Endometrial microvascular endothelial cells (primary cell): ENCODE results near the gene CLEC16A. TPM values are rescaled to one million over a fixed set of nuclear protein-coding genes. Genes with fewer than 3 reads are reported as not detected.

ENCODE experiments used
- in situ Hi-C: cut with HindIII; loops from 2 replicates; pipeline ENCODE4 v1.10.0; 2017; ENCODE audit warnings: low sequenced_read_pairs, low pct_unique_long_range_greater_than_20kb; ENCODE audit errors: inconsistent ontology term
- total RNA-seq: library from RNA; depleted of rRNA; stranded (reverse); fragments of >200 nt; gene quantifications from one replicate; pipeline ENCODE4 v1.2.3, GENCODE V29; 2015; ENCODE audit errors: inconsistent ontology term

Gene CLEC16A
- total RNA-seq, 1 donor from 2014 or later, result 13.7 TPM

DNA sequence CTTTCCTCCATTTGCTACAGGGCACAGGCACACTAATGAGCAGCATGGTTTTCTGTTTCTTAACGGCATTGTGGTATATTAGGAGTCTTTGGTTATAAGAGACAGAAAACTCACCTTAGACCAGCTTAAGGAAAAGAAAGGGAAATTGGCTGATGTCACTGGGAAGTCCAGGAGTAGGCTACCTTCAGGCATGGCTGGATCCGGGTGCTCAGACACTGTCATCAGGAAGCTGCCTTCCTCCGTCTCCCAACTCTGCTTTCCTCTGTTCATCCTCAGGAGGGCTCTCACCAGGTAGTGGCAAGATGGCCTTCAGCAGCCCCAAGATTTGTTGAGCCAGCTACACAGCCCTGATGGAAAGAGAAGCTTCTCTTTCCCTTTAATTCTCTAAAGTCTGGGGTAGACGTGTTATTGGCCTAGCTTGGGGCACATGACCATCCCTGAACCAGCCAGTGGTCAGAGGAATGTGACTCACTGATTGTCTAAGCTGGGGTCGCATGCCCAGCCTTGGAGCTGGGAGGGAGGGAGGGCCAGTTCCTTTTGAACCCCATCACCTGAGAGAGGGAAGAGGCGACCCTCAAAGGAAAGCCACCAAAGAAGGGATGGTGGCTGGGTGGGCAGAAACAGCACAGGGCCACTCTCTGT is 117.4 kb downstream of the CLEC16A start:
- in situ Hi-C loops, result no loop called here

DNA sequence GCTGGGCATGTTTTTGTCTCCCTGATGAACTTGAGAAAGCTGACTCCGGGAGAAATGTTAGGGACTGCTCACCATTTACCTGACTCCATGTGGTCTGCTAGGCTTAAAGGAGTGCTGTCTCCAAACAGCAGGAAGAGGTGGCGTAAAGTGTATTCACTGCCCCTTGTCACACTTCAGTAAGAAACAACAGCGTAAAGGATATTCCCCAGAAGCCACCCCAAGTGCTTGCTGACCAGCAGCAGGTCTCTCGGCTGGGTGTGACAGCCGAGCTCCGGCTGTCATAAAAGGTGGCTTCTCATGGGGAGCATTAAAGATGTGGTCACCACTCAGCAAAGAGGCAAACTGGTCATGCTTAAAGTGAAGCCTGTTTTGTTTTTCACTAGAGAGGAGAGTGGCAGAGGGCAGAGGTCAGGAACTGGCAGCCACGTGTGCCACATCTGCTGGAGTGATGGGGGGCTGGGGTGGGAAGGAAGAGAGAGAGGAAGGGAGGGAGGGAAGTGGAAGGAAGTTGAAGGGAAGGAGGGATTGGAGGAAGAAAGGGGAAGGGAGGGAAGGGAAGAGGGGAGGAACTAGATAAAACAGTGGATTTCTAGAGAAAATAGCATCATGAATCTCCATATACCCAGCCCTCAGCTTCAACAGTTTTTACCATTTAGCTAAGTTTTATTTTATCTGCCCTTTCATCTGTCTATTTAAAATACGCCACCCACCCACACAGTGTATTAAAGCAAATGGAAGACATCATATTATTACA is 119.3 kb downstream of the CLEC16A start:
- in situ Hi-C loops, result no loop called here

DNA sequence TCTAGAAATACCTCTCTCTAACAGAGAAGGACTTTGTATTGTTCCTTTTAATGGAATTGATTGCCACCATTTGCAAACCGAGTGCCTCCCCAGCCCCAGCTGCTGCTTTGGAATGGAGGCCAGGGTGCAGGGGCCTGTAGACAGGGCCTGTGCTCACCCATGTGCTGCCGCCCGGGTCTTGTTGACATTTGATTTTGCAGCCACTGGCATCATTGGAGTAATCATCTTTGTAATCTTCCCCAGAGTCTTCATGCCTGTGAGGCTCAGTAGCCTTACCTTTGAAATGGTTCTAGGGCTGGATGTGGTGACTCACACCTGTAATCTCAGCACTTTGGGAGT is 119.8 kb downstream of the CLEC16A start:
- in situ Hi-C loops, result no loop called here

DNA sequence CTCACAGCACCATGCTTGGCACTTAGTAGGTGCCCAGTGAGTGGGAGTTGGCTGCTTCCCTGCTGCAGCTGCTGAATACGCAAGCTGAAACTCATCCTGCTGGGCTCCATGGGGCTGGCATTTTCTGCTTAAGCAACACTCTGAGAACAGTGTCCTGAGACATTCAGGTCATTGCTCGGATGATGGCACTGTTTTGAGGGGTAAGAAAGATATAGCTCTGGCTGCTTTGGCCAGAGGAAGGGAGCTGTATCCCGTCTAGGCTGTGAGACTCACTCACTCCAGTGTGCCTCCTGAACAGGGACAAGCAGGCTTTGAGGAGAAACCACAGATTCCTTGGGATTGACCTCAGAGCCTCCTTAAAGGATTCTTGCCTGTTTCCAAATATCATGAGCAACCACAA is 120.5 kb downstream of the CLEC16A start:
- in situ Hi-C loops, result no loop called here

DNA sequence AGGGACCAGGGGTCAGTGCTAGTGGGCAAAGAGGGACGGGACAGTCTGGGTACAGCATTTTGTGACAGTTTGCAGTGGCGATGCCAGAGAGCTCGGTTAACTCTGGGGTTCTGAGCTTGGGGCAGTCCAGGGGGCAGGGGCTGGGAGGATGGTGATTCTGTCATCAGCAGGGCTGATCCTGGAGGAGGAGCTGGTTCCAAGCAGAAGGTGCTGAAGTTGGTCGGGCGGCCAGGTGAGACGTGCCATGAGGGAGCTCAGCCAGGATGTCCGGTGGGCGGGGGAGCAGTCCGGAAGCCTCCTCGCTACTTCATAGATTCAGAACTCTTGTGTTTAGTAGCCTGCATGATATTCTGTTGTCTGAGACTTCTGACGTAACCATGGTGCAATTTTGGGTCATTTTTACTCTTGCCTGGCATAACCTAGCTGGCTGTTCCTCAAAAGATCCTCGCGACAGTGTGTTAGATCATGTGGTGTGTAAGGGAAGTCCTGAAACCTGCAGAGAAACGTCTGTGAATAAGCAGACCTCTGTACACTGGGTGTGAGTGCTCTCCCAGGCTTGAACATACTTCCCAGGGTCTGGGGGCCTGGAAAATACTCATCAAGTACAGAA is 122.0 kb downstream of the CLEC16A start:
- in situ Hi-C loops, result no loop called here

DNA sequence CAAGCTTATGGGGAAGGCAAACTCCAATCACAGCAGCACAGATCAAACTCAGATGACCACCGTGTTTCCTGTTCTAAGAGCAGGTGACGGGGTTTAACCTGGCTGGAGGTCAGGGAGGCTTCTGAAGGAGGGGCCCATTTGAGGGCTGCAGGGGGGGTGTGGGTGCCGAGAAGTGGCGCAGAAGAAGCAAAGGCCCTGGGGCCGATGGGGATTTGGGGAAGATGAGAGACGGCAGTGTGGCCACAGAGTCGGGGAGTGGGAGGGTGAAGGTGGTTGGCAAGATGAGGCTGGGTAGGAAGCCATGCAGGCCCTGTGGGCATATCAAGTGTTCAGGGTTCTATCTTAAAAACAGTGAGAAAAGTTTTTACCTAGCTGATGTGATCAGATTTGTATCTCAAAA is 122.9 kb downstream of the CLEC16A start:
- in situ Hi-C loops, result no loop called here

DNA sequence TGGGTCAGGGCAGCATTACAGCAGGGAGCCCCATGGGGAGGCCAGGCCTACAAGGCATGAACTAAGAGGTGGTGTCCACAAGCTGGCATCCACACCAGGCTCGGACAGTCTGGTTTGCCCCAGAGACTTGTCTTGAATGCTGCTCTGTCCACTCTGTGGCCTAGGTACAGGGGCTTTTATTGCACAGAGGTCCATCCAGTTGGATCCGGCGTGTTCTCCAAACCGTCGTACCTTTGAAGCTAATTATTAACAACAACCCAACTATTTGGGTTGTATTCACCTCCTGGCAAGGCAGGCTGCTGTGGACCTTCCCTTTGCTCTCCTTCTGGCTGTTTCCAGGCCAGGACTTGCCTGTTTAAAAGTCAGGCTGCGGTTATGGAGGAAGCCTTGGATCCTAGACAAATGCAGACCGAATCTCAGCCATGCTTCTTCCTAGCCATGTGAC is 123.4 kb downstream of the CLEC16A start:
- in situ Hi-C loops, result no loop called here

DNA sequence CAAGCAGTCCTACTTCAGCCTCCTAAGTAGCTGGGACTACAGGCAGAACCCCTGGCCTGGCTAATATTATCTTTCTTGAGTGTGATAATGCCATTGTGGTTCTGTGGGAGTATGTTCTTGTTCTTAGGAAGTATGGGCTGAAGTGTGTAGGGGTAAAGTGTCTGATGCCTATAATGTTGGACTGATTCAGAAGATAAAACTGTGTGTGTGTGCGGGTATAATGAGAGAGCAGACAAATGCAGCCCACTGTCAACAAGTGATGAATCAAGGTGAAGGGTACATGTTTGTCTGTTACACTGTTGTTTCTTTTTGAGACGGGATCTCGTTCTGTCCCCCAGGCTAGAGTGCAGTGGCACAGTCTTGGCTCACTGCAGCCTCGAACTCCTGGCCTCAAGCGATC is 127.5 kb downstream of the CLEC16A start:
- in situ Hi-C loops, result no loop called here

DNA sequence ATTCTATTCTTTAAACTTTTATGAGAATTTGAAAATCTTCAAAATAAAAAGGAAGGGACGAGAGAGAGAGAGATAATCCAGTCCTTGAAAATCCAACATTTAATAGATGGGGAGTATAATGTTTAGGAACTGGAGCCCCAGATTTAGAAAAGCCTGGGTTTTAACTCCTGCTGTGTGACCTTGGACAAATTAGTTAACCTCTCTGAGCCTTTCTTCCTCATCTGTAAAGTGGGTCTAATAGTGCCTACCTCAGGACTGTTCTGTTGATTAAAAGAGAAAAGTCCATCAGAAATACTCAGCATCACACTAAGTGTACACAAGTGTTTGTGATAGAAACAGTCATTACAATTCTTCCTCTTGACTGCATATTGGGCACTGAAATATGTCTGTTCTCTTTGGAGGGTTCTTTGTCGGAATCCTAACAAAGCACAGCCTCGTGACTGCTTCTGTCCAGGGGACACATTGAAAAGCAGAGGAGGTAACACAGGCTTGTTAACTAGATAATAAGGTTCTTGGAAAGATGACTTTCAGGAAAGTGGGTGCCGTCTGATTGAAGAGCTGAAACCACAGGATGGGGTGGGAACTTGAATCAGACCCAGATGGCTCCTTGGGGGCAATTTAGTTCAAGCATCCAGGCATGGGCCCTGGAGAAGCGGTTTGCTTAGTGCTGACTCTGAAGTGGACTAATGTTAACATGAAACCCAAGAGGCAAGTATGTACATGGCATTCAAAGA is 128.2 kb downstream of the CLEC16A start:
- in situ Hi-C loops, result no loop called here

DNA sequence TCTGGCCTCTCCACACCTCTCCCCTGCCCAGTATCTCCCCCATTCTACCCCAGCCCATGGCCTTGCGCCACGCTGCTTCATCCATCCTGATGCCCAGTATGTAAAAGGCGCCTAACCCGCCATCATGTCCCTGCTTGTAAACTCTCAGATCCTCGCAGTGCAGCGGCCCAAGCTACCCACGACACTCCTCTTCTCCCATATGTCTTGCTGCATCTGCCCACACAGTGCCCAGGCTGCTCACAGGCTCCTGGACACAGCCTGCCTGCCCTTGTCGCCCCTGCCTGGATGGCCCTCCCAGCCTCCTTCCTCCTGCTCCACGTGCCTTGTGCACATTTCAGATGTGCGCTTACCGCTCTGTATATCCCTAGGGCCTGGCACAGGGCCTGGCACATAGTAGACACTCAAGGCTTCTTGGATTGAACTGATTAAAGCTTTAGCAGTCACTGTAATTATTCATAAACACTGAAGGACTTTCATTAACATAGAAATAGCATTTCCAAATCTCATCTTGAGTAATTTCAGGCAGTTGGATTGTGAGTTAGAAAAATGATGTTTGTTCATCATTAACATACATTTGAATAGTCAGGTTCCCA is 129.1 kb downstream of the CLEC16A start:
- in situ Hi-C loops, result no loop called here

DNA sequence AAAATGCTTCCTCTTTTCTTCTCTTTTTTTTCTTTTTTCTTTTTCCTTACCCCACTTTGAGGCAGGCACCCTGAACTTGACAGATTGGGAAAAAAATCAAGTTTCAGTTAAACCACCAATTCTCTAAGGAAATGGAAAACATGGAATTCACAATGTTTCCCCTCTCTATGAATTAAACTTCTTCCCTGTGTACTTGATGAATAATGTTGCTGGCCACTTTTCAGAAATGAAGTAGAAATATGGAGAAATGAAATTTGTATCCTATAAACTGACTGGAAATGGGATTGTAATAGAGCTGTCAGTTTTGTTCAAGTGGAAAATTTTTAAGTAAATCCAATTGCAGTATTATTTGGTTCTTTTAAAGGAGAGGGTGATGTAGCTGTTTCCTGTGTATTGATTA is 129.8 kb downstream of the CLEC16A start:
- in situ Hi-C loops, result no loop called here

DNA sequence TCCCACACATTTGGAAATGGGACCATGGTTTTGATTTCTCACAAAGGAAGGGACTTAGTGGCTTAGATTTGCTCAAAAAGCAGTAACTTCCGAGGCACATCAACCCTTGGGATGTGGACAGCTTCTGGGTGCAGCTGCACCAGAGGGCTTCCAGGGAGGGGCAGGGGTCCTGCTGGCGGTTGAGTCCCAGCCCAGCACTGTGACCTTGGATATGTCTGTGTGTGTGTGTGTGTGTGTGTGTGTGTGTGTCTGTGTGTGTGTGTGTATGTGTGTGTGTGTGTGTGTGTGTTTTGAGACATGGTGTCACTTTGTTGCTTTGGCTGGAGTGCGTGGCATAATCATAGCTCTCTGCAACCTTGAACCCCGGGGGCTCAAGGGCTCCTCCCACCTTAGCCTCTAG is 130.8 kb downstream of the CLEC16A start:
- in situ Hi-C loops, result no loop called here

DNA sequence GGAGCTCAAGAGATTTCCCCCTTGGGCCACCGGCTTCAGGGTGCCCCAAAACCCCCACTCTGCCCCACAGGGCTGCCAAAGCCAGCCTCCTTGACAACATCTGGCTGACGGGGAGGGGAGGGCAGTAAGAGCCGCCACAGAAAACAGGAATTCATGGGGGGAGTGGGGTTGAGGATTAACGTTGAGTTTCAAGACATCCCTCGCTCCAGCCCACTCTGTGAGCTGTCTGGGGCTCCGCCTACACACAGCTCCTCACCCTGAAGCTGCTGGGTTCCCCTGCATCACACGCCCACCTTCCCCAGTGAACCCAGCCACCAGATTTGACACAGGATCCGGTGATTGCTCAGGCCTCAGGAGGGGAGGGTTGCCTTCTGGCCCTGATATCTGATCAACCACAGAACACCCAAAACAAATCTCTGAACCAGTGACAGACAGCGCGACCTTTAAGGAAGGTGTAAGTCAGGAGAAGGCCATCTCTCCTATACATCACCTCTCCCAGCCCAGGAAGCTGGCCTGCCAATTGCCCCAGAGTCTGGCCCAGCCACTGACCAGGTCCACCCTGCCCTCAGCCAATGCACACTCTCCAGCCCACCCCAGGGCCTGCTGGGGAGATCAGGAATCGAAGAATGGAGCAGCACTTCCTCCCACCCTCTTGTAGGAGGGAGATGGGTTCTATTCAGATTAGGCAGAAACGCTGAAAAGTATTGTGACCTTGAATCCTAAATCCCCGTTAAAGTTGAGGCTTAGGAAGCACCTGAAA is 132.1 kb downstream of the CLEC16A start:
- in situ Hi-C loops, result no loop called here

DNA sequence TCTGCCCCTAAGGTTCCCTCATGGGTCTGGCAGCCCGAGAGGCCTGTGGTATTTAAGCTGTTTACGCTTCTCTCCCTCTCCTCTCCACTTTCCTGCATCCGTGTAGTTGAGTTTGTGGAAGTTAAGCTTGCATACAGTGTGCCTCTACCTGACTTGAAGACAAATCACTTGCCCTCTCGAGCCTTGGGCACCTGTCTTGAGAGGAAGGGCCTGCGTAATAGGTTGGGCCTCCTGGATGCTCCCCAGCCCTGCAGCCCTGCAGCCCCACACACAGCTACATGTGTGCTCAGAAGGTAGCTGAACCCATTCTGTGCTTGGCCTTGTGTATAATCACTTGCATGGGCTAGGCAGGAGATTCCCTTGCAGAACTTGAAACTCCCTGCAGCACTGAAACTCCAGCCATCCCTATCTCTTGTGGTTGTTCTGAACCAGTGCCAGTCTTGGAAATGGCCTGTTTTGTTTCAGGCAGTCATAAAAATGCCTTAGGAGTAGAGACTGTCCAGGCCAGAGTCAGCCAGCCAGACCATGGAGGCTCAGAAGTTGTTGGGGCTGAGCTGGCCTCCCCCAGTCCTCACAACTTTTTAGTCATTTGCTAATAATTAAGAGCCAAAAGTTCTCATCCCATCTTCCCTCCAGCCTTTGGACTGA is 134.6 kb downstream of the CLEC16A start:
- in situ Hi-C loops, result no loop called here

DNA sequence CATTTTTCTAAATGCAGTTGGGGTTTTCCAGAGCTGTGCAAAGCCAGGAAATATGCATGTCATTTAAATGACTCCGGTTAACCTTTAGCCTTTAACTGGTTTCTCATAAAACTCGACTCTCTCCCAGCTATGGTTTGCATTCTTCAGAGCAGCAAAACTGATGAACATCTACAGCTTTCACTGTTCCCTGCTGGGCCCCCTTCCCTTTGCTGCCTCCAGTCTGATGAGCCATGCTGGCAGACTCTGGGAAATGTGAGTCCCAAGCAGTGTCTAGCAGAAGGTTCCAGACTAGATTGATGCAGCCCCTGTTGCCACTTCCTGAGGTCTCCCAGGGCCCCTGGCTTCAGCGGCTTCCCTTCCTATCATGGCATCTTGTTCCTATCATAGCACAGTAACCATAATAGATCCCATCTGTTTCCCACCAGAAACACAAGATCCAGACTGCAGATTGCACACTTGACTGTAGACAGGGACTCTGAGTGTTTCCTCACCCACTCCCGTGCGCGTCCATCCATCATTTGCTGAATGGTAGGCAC is 135.4 kb downstream of the CLEC16A start:
- in situ Hi-C loops, result no loop called here

DNA sequence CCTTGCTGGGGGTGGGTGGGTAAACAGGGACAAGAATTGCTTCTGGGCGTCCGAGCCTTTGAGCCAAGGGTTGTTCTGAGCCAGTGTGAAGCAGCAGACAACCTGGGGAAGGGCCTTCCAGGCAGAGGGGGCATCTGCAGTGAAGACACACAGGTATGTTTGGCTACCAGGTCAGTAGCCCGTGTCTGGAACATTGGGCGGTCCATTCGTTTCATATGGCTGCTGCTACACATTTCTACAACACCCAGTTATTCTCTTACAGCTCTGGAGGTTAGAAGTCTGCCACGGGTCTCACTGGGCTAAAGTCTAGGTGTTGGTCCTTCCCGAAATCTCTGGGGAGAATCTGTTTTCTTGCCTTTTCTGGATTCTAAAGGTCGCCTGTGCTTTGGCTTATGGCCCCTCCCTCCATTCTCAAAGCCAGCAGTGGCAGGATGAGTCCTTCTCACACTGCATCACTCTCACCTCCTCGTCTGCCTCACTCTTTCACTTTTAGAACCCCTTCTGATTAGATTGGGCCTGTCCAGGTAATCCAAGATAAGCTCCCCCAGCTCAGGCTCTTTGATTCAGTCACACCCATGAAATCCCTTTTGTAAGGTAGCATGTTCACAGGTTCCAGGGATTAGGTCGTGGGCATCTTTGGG is 136.1 kb downstream of the CLEC16A start:
- in situ Hi-C loops, result no loop called here

DNA sequence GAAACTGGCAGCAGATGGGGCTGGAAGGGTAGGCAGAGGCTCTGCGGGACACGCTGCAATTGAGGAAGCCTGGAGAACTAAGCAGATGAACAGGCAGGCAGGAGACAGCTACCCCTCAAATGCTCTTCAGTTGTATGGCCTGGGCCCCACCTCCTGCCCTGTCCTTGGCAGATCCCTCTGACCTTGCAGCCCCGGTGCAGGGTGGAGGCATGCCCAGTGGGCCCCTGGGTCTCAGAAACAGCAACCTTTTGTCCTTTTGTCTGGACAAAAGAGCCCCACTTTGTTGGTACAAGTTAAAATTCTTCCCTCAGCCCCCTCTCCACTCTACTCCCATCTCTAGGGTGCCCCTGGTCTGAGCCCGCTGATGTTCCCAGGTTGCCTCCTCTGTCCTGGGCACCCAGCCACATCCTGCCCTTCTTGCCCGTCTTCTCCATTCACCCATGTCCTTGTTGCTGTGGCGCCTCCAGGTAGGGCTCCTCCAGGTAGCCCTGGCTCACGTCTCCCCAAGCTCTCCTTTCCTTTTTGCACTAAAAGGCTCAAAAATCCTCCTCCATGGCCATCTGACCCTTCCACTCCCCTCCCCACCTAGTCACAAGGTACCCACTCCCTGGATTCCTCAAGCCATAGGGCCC is 136.8 kb downstream of the CLEC16A start:
- in situ Hi-C loops, result no loop called here
